ENCODE results near the gene MT1B. TPM values are rescaled to one million over a fixed set of nuclear protein-coding genes. Genes with fewer than 3 reads are reported as not detected.

The MT1B gene
- total RNA-seq, 1 experiment from 2014 or later, result not detected

DNA sequence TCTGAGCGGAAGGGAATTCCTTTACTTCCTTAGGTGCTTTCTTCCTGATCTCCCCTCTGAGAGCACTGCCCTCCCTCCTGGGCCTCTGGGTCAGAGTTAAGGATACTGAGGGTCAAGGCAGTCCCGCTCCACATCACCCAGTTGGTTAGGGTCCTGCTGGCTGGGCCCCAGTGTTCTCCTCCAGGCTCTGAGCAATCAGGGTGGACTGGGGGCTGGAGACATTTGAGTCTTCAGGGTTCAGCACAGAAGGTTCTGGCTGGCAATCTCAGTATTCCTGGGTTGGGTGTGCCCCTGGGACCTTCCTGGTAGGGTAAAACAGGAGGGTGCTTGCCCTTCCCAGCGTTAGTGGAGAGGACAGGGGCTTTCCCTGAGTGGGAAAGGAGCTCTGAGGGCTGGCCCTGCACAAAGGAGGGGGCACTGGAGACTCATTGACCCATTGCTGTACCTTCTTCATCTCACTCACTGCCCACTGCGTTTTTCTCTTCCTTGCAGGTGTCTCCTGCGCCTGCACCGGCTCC lies 18.8 kb upstream of the MT1B start:
- peak overlapping the region; percentile 66 to 76 for H3K4me3 Mint-ChIP-seq
- Histone ChIP-seq H3K27me3 (ENCODE audit: insufficient read depth, low read length) (peaks cover 96% of the 10 kb centered on the region), H3K23me2 (ENCODE audit: insufficient read length, low read depth, low read length, poor library complexity, severe bottlenecking) (peaks cover 9% of the 10 kb centered on the region), H2AFZ (ENCODE audit: low read length) (no peak overlapping the region), H3K4me2 (ENCODE audit: insufficient read depth, insufficient read length, low read length) (peak overlapping the region; percentile 77), H3K27ac (ENCODE audit: insufficient read length, low read depth, low read length) (no peak overlapping the region), H2BK20ac (ENCODE audit: low read depth, low read length, poor library complexity, severe bottlenecking) (no peak overlapping the region), H3K79me2 (ENCODE audit: insufficient read depth, low read length) (no peaks in the 10 kb centered on the region), H4K8ac (replicated peaks; ENCODE audit: insufficient read length, low read depth, low read length) (no peak overlapping the region), H3K14ac (ENCODE audit: insufficient read depth, low read length) (no peak overlapping the region), H2BK12ac (ENCODE audit: insufficient read length, low read depth, low read length) (no peak overlapping the region), H3K56ac (ENCODE audit: insufficient read length, low read depth, low read length) (no peak overlapping the region), H3K9ac (ENCODE audit: extremely low read depth, insufficient read length, low read length) (no peak overlapping the region), H4K20me1 (ENCODE audit: control insufficient read depth, insufficient read depth, insufficient read length) (no peaks in the 10 kb centered on the region), H3K9me3 (ENCODE audit: control insufficient read depth, low read depth, low read length) (no peaks in the 10 kb centered on the region), H4K91ac (ENCODE audit: insufficient read length, low read depth, low read length) (no peak overlapping the region), H2BK15ac (ENCODE audit: low read depth, low read length) (no peak overlapping the region), H4K5ac (ENCODE audit: insufficient read length, low read depth, low read length) (no peak overlapping the region), H2BK5ac (ENCODE audit: insufficient read length, low read length) (no peak overlapping the region), H3K23ac (ENCODE audit: insufficient read length, low read depth, low read length) (no peak overlapping the region), H2AK5ac (ENCODE audit: insufficient read length, low read length) (no peak overlapping the region), H3T11ph (ENCODE audit: low read length) (no peak overlapping the region), H3K18ac (ENCODE audit: insufficient read length, low read depth, low read length) (no peak overlapping the region), H3K79me1 (ENCODE audit: insufficient read depth, low read depth, low read length, poor library complexity, severe bottlenecking) (no peaks in the 10 kb centered on the region), H3K4me1 (ENCODE audit: insufficient read depth, low read length) (no peaks in the 10 kb centered on the region), H2BK120ac (ENCODE audit: low read depth, low read length, poor library complexity, severe bottlenecking) (no peak overlapping the region), H3K4ac (ENCODE audit: low read depth, low read length) (no peak overlapping the region)
- DNase-seq, result no peak
- H3K27ac Mint-ChIP-seq, result no peak overlapping the region
- H3K27me3 Mint-ChIP-seq (ENCODE audit: low read depth), result peaks cover 100% of the 10 kb centered on the region
- TF ChIP-seq, protein P1, sequence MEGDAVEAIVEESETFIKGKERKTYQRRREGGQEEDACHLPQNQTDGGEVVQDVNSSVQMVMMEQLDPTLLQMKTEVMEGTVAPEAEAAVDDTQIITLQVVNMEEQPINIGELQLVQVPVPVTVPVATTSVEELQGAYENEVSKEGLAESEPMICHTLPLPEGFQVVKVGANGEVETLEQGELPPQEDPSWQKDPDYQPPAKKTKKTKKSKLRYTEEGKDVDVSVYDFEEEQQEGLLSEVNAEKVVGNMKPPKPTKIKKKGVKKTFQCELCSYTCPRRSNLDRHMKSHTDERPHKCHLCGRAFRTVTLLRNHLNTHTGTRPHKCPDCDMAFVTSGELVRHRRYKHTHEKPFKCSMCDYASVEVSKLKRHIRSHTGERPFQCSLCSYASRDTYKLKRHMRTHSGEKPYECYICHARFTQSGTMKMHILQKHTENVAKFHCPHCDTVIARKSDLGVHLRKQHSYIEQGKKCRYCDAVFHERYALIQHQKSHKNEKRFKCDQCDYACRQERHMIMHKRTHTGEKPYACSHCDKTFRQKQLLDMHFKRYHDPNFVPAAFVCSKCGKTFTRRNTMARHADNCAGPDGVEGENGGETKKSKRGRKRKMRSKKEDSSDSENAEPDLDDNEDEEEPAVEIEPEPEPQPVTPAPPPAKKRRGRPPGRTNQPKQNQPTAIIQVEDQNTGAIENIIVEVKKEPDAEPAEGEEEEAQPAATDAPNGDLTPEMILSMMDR (conservative IDR thresholded peaks at IDR 0.05), result no peak
- H3K9me3 Mint-ChIP-seq, result peaks cover 0 to 12% of the 10 kb centered on the region in 2 experiments; a peak in 2 of 5 replicates
- no CpG with 5 or more reads among the region's 6 CpGs for WGBS (ENCODE audit: extremely low coverage, insufficient read length, low lambda C conversion rate)
- H3K36me3 Mint-ChIP-seq (ENCODE audit: insufficient read depth in 1 of 3, low read depth in 3 of 3), result no peaks in the 10 kb centered on the region; a peak in 1 of 7 replicates
- peaks cover 15 to 29% of the 10 kb centered on the region in 2 experiments for H3K4me1 Mint-ChIP-seq

All from H9 (cell line).